HepG2 (cell line): Measurements from ENCODE around the gene MGAT5. TPM values are rescaled to one million over a fixed set of nuclear protein-coding genes. Genes with fewer than 3 reads are reported as not detected.

ENCODE experiments used
- AGO1 ChIP-seq: fragments of 200-400 bp; formaldehyde crosslinking; IDR thresholded peaks from 2 replicates; pipeline ENCODE4 v1.6.1; 2017; ENCODE audit warnings: mild to moderate bottlenecking, low read depth, low read length, moderate library complexity; ENCODE audit not compliant: poor library complexity, severe bottlenecking
- ATF5 ChIP-seq: sonication (generic); formaldehyde crosslinking; IDR thresholded peaks from 2 replicates; pipeline ENCODE4 v1.4.0; 2020; ENCODE audit warnings: mild to moderate bottlenecking, low read depth, missing genetic modification reagents
- CC2D1A ChIP-seq: sonication (generic); formaldehyde crosslinking; IDR thresholded peaks from 2 replicates; pipeline ENCODE4 v1.8.1; 2023; ENCODE audit warnings: mild to moderate bottlenecking, missing genetic modification reagents
- FOXP1 ChIP-seq, 2 experiments: fragments of 450-650 bp in 1 of 2; IDR thresholded peaks; 2 replicates each; pipeline ENCODE4 v1.6.1; 2017 to 2018; ENCODE audit warnings: antibody characterized with exemption in 1 of 2
- GATAD2A ChIP-seq: IDR thresholded peaks from 2 replicates; pipeline ENCODE4 v1.6.1; 2016
- NCOR1 ChIP-seq: fragments of 200-600 bp; sonication (generic); IDR thresholded peaks from 2 replicates; pipeline ENCODE4 v1.7.0; 2017; ENCODE audit warnings: antibody characterized with exemption, low read length, borderline replicate concordance
- PHF21A ChIP-seq: sonication (generic); formaldehyde crosslinking; IDR thresholded peaks from 2 replicates; pipeline ENCODE4 v1.5.0; 2020; ENCODE audit warnings: mild to moderate bottlenecking, missing genetic modification reagents
- REXO4 ChIP-seq: sonication (generic); formaldehyde crosslinking; IDR thresholded peaks from 2 replicates; pipeline ENCODE4 v1.8.0; 2022; ENCODE audit warnings: missing genetic modification reagents, mild to moderate bottlenecking, borderline replicate concordance
- RORA ChIP-seq: sonication (generic); formaldehyde crosslinking; IDR thresholded peaks from 2 replicates; pipeline ENCODE4 v1.5.0; 2020; ENCODE audit warnings: mild to moderate bottlenecking, missing genetic modification reagents, moderate library complexity
- SRSF1 ChIP-seq: fragments of 200-400 bp; formaldehyde crosslinking; optimal IDR thresholded peaks from 2 replicates; pipeline ENCODE3; 2017; ENCODE audit warnings: mild to moderate bottlenecking, low read depth, low read length, moderate library complexity
- ZBTB4 ChIP-seq: sonication (generic); formaldehyde crosslinking; IDR thresholded peaks from 2 replicates; pipeline ENCODE4 v1.4.0; 2020; ENCODE audit warnings: missing genetic modification reagents, mild to moderate bottlenecking, borderline replicate concordance
- ZGPAT ChIP-seq: IDR thresholded peaks from 2 replicates; pipeline ENCODE4 v1.6.1; 2016; ENCODE audit warnings: mild to moderate bottlenecking
- ZNF160 ChIP-seq: sonication (generic); formaldehyde crosslinking; IDR thresholded peaks from 2 replicates; pipeline ENCODE4 v1.8.0; 2022; ENCODE audit warnings: mild to moderate bottlenecking, inconsistent platforms, missing genetic modification reagents
- ZNF292 ChIP-seq: sonication (generic); formaldehyde crosslinking; IDR thresholded peaks from 2 replicates; pipeline ENCODE4 v1.8.1; 2022; ENCODE audit warnings: mild to moderate bottlenecking, low read depth, missing genetic modification reagents, borderline replicate concordance
- ZNF605 ChIP-seq: sonication (generic); formaldehyde crosslinking; IDR thresholded peaks from 2 replicates; pipeline ENCODE4 v1.8.0; 2022; ENCODE audit warnings: mild to moderate bottlenecking, missing genetic modification reagents
- ZNF672 ChIP-seq: sonication (generic); formaldehyde crosslinking; IDR thresholded peaks from 2 replicates; pipeline ENCODE4 v1.8.1; 2022; ENCODE audit warnings: missing genetic modification reagents
- ZNF773 ChIP-seq: sonication (generic); formaldehyde crosslinking; IDR thresholded peaks from 2 replicates; pipeline ENCODE4 v1.4.0; 2020; ENCODE audit warnings: missing genetic modification reagents, borderline replicate concordance
- polyA plus RNA-seq, 8 experiments: library from polyadenylated mRNA; depleted of rRNA in 3 of 8; stranded (reverse) in 7 of 8; unstranded in 1 of 8; fragments of >200 nt; fragmentation: Illumina TruSeq in 4 of 8; extraction: Trizol in 4 of 8; gene quantifications; 2 replicates each; pipeline versions ENCODE4 v1.2.1 to v1.2.3, GENCODE V29; 2011 to 2016; ENCODE audit warnings: low read depth in 4 of 8, missing spikeins in 1 of 8, mixed read lengths in 1 of 8; ENCODE audit not compliant: insufficient read depth in 1 of 8
- total RNA-seq, 5 experiments: library from RNA; depleted of rRNA; stranded (reverse); fragments of >200 nt; fragmentation: Illumina TruSeq; extraction: Trizol; gene quantifications; 2 replicates each; pipeline ENCODE4 v1.2.3, GENCODE V29; 2016; ENCODE audit warnings: low read depth in 1 of 5
- TF ChIP-seq, protein P1 (sequence below): IDR thresholded peaks from 2 replicates; pipeline ENCODE4 v1.6.1; 2012; ENCODE audit warnings: low read depth, low read length, improper control_type of control experiment
- TF ChIP-seq, protein P2 (sequence below): sonication (generic); formaldehyde crosslinking; IDR thresholded peaks from 2 replicates; pipeline ENCODE4 v1.5.1; 2020; ENCODE audit warnings: mild to moderate bottlenecking, missing genetic modification reagents, borderline replicate concordance
- TF ChIP-seq, protein P3 (sequence below): IDR thresholded peaks from 2 replicates; pipeline ENCODE4 v1.6.1; 2016; ENCODE audit warnings: low read depth

The MGAT5 gene
- total and polyA plus RNA-seq, 2 of the 13 experiments (the other 11 are each of a cell fraction or from before 2014, with no cell fraction given), result 33.1 to 60.2 TPM

GRCh38 chr2:134241911-134242310, 12.0 kb upstream of the MGAT5 start (continued):
- TF ChIP-seq GATAD2A (CRISPR knock-in tag), result peak; percentile 64; the same call in 1 of the 2 replicates
- no peak for TF ChIP-seq ZBTB4 (CRISPR knock-in tag)
- TF ChIP-seq ZGPAT (CRISPR knock-in tag), result peak; percentile 52; the same call in 1 of the 2 replicates
- peak; percentile 47; the same call in 1 of the 2 replicates for TF ChIP-seq PHF21A (CRISPR knock-in tag)
- no peak for TF ChIP-seq ZNF773 (CRISPR knock-in tag)
- no peak for TF ChIP-seq SRSF1
- TF ChIP-seq AGO1, result no peak
- TF ChIP-seq, protein P1, sequence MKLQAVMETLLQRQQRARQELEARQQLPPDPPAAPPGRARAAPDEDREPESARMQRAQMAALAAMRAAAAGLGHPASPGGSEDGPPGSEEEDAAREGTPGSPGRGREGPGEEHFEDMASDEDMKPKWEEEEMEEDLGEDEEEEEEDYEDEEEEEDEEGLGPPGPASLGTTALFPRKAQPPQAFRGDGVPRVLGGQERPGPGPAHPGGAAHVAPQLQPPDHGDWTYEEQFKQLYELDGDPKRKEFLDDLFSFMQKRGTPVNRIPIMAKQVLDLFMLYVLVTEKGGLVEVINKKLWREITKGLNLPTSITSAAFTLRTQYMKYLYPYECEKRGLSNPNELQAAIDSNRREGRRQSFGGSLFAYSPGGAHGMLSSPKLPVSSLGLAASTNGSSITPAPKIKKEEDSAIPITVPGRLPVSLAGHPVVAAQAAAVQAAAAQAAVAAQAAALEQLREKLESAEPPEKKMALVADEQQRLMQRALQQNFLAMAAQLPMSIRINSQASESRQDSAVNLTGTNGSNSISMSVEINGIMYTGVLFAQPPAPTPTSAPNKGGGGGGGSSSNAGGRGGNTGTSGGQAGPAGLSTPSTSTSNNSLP, result peak; percentile 66
- TF ChIP-seq ZNF672, result no peak
- no peak for TF ChIP-seq FOXP1 (IDR thresholded peaks at IDR 0.05)
- peak; percentile 60; the same call in 1 of the 2 replicates for TF ChIP-seq FOXP1 (CRISPR knock-in tag; IDR thresholded peaks at IDR 0.05)
- TF ChIP-seq ATF5 (CRISPR knock-in tag), result no peak
- no peak for TF ChIP-seq ZNF160 (CRISPR knock-in tag)
- no peak; the same call in 1 of the 2 replicates for TF ChIP-seq CC2D1A (CRISPR knock-in tag)
- TF ChIP-seq ZNF605 (CRISPR knock-in tag), result no peak
- TF ChIP-seq, protein P2, sequence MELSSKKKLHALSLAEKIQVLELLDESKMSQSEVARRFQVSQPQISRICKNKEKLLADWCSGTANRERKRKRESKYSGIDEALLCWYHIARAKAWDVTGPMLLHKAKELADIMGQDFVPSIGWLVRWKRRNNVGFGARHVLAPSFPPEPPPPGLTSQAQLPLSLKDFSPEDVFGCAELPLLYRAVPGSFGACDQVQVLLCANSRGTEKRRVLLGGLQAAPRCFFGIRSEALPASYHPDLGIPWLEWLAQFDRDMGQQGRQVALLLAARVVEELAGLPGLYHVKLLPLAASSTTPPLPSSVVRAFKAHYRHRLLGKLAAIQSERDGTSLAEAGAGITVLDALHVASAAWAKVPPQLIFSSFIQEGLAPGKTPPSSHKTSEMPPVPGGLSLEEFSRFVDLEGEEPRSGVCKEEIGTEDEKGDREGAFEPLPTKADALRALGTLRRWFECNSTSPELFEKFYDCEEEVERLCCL (CRISPR knock-in tag), result no peak; the same call in 1 of the 2 replicates
- peak; percentile 54; the same call in 1 of the 2 replicates for TF ChIP-seq ZNF292 (CRISPR knock-in tag)
- TF ChIP-seq RORA (CRISPR knock-in tag), result no peak
- TF ChIP-seq NCOR1, result peak; percentile 93
- TF ChIP-seq REXO4 (CRISPR knock-in tag), result no peak
- TF ChIP-seq, protein P3, sequence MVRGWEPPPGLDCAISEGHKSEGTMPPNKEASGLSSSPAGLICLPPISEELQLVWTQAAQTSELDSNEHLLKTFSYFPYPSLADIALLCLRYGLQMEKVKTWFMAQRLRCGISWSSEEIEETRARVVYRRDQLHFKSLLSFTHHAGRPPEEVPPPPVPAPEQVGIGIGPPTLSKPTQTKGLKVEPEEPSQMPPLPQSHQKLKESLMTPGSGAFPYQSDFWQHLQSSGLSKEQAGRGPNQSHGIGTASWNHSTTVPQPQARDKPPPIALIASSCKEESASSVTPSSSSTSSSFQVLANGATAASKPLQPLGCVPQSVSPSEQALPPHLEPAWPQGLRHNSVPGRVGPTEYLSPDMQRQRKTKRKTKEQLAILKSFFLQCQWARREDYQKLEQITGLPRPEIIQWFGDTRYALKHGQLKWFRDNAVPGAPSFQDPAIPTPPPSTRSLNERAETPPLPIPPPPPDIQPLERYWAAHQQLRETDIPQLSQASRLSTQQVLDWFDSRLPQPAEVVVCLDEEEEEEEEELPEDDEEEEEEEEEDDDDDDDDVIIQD, result peak; percentile 74
